GM15510 (cell line): ENCODE results near the gene TMEM203.

Experiments
- POLR2A ChIP-seq: IDR thresholded peaks from 3 replicates; pipeline ENCODE4 v1.6.1; 2011; ENCODE audit warnings: borderline replicate concordance; ENCODE audit not compliant: insufficient read length; ENCODE audit errors: extremely low read depth

Gene TMEM203

DNA sequence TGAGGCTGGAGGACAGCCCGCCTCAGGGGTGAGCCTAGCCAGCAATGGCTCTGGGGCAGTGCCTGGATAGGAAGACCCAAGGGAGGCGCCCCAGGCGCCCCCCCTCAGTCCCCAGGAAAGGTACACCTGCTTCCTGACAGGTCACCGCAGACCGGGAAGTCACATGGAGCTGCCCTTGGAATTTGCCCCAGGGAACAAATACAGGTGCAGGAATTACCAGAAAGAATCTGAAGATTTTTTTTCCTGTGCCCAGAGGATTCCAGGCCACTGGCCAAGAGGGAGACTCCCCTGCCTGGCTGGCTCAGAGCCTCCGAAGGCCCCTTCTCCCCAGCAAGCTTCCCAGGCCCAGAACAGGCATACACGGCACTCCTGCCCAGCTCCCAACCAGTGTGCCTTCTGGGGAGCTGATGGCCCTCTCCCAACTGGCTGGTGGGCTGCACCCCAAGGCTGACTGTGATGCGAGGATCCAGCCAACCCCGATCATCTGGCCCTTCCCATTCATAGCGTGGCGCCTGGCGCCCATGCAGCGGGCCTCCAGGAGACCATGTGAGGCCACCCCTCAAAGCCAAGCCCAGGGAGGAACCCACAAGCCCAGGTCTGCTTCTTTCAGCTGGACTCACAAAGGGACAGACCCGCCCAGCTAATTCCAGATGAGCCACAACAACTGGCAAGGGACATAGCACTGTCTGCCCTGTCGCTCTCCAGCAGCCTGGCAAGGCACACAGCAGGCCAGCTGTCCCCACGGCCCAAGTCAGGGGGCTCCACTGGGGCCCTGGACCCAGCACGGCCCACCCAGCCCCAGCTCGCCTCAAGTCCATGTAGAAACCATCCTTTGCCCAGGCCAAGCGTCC, 7.2 kb downstream of the TMEM203 start:
- no peak for TF ChIP-seq POLR2A

DNA sequence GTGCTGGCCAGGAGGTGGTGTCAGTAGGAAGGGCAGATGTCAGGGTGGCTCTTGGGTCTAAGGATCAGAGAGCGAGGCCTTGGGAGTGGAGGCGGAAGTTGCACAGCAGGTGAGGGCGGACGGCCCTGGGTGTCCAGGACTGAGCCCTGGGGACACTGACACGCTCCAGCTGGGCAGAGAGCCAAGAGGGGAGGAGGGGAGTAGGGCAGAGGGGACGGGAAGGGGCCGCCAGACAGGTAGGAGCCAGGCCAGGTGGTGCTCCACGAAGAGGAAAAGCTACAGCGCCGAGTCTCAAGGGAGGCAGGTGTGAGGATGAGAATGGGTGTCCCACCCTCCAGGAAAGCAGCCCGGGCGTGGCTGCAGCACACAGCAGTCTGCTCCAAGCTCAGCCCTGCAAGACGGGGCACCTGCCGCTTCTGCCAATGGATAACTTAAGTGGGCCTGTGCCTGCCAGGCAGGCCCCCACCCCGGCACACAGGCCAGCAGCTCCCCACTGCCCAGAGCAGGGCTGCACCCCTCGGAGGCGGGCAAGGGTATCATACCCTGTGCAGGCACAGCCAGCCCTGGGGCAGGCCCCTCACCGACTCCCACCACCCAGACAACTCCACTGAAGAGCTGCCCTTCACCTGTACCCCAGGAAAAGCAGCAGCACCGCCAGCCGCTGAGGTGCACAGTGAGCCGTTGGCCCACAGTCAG, 9.8 kb downstream of the TMEM203 start:
- TF ChIP-seq POLR2A, result no peak

DNA sequence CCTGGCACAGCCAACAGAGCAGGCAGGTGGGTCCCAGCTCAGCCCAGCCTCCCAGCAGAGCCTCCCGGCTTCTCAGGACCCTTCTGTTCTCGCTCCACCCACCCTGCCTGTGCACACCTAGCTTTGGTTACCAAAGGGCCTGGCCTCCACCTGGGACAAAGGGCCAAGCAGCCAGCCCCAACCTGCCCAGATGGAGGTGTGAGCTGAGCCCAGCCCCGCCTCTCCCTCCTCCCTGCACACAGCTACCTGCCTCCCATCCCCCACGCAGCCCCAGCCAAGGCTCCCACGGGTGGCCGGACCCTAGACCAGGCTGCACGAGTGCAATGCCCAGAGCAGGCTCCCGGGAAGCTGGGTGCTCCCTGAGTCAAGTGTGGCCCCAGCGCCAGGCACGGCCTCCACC, 10.5 kb downstream of the TMEM203 start:
- no peak for TF ChIP-seq POLR2A

DNA sequence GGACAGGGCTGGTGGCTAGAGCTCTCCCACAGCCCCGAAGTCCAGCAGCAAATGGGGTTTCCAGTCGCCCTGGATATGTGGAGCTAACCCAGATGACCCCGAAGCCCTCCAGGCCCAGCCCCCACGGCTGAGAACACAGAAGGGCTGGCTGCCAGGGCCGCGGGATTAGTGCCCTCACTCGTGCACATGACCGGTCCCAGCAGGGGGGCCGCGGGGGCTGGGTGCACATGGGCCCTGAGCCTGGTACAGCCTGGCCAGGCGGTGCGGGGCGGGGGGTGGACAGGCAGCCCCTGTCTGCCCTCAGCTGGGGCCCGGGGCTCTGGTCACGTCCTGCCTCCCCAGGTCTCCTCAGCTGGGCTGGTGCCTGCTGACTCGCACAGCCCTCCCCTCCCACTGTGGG, 11.1 kb downstream of the TMEM203 start:
- no peak for TF ChIP-seq POLR2A

DNA sequence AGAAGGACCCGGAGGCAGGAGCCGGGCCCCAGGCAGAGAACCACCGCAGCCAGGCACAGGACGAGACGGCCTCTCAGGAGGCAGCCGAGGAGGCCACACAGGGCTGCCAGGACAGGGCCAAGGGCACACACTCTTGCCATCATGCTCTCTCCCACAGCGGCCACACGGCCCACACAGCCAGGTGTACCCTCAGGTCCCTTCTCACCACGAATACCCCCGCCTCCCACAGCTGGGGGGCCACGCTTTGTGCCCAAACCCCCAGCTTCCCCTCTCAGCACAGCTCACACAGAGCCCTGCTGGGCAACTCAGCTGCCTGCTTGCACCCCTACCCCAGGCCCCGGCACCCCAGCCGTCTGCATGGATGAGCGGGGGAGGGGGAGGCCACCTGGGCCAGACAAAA, 11.7 kb downstream of the TMEM203 start:
- TF ChIP-seq POLR2A, result no peak

DNA sequence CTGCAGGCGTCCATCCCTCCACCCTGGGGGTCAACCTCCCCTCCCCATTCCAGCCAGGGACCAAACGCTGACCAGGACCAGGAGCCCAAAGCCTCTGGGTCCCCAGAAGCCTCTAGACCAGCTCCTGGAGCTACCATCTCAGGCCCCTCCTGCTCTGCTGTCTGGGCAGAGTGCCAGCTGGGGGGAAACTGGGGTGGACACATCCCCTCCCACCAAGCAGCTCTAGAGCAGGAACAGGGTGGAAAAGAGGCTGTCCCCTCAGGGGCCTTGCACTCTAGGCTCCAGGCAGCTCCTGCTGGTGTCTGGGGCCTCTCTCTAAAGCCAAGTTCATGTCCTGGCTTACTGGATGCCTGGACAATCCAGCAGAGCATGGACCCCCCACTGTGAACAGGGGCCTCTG, 12.6 kb downstream of the TMEM203 start:
- TF ChIP-seq POLR2A, result no peak

DNA sequence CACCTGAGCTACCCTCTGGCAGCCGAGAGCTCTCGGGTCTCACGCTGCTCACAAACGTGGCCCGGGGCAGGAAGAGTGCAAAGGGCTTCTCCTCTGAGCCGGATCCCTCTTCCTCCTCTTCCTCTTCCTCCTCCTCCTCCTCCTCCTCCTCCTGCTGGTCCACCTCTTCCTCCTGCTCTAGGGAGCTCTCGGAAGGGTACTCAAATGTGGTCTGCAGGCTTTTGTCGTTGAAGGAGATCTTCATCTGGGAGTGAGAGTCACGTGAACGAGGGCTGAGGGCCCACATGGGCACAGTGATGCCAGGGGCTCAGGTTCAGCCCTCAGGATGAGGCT, 13.0 kb downstream of the TMEM203 start:
- TF ChIP-seq POLR2A, result no peak

DNA sequence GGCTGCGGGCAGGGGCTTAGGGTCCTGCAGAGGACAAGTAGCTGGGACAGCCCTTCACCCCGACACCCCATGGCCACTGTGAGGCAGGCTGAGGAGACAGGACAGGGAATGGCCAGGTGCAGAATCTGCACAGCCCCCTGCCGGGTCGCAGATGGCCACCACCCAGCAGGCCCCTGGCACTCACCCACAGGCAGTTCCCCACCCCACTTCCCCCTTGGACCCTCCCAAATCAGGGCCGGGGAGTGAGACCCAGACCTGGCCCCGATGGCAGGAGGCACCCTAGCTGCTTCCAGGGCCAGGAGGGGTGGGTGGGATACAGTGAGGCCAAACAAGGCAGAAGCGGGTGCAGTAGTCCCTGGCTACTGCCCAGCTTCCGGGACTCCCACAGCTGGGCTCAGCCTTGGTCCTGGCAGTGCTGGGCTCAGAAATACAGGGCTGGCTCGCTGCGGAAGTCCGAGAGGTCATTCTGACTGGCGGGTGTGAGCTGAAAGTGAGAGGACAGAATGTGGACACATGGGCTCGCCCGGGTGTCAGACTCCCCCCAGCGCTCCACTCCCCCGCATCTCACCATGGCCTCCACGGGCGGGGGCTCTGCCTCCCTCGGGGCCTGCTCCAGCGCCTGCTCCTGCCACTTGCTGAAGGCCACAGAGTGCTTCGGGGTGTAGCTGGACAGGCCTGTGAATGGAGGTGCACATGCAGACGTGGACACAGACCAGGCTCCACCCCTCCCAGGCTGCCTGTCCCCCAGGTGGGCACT, 13.6 kb downstream of the TMEM203 start:
- no peak for TF ChIP-seq POLR2A

DNA sequence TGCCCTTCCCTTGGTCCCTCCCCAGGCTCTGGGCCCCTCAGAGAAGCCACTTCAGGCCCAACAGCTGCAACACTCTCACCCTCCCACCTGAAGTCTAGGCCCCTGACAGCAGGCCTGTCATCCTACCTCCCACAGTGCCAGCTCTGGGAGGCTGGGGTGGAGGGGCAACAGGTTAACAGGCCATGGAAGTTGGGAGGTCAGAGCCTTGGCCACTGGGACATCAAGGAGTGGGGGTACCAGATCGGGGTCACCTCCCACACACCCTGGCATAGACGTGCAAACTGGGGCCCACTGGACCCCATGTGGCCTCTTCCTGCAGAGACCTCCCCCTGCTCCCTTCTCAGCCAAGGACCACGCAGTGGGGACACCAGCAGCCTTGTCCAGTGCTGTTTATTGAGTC, 14.2 kb downstream of the TMEM203 start:
- no peak for TF ChIP-seq POLR2A

DNA sequence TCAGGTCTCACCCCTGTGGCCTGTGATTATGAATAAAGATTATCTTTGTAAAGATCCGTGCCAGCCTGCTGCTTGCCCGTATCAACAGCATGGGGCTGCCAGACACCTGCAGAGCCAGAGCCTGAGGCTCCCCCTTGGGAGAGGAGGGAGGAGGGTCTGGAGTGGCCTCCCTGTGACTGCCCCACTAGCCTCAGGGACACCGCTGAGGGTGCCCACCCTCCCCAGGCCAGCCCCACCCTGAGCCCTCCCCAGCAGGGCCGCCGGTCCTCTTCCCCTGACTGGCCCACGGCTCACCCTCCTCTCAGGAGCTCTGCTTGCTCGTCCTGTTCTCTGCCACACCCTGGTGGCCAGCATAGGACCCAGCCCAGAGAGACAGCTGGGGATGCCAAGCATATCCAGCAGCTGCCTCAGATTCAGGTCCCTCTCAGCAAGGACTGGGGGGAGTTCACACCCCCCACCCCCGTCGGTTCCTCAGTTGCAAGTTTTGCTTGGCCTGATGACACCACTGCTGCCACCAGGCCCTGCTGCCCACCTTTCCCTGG, 15.1 kb downstream of the TMEM203 start:
- TF ChIP-seq POLR2A, result no peak

DNA sequence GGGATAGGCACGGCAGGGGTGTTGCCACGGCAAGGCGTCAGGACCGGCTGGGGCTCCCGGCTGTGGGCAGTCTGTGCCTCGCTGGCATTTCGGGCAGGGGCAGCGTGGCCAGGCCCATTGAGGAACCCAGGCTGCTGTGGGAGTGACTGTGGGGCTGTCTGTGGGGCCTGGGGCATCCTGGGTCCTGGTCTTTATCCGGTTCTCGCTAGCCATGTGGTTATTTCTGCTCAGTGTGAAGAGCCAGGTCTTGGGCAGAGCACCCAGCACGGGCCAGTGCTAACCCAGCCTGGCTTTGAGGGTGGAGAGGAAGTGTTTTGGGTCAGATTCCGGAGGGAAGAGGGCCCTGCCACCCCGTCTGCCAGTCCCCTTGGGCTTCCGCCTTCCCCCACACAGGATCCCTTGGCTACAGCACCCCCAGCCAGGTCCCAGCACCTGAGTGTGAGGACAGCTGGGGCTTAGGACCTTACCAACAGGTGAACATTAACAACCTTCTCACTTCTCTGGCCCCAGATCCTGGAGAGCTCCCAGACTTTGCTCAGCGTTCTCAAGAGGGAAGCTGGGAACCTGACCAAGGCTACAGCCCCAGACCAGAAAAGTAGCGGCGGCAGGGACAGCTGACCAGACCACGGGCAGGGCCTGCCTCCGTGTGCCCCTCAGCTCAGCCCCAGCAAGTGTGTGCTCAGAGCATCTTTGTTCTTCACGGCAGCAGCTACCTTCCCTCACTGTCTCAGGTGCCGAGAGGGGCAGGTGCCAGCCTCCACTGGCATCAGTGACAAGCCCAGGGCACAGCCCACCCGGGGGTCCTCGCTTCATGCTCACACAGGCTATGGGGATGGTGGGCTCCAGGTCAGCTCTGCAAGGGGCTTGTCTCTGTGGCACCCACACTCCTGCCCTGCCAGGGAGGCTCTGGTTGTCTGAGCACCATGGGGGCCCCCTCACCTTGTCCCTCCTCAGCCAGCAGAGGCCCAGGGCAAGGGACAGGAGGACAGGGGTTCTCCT, 15.9 kb downstream of the TMEM203 start:
- no peak for TF ChIP-seq POLR2A

DNA sequence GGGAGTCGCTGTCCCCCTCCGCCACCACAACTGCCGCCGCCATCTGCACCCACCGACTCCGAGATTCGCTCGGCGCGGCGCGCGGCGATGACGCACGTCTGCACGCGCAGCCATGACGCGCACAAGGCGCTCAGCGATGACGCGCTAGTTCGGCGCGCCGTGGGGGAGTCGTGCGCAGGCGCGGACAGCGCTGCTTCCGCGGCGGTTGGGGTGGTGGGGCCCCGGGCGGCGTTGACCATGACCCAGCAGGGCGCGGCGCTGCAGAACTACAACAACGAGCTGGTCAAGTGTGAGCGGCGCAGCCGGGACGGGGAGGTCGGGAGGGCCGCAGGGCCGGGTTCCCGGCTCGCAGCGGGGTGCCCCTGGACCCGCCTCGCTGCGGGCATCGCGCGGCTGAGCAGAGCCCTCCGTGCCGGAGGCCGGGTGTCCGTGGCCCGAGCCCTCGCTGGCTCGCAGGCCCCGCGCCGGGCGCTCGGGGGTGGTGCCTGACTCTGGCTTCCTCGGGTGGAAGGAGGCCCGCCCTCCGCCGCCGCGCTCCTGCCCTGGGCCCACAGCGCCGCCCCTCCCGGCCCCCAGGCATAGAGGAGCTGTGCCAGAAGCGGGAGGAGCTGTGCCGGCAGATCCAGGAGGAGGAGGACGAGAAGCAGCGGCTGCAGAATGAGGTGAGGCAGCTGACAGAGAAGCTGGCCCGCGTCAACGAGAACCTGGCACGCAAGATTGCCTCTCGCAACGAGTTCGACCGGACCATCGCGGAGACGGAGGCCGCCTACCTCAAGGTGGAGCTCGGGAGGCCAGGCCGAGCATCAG, 16.8 kb downstream of the TMEM203 start, which contains the start of the genes ANAPC2 and SSNA1:
TSS of gene ANAPC2 (minus strand) at position 71 of the 807 bp plus-strand sequence. CDS start at position 43, 28 bp downstream.
TSS of gene SSNA1 (plus strand) at position 187 of the 807 bp plus-strand sequence. CDS start at position 238, 51 bp downstream.
- TF ChIP-seq POLR2A, result peak; percentile 96

DNA sequence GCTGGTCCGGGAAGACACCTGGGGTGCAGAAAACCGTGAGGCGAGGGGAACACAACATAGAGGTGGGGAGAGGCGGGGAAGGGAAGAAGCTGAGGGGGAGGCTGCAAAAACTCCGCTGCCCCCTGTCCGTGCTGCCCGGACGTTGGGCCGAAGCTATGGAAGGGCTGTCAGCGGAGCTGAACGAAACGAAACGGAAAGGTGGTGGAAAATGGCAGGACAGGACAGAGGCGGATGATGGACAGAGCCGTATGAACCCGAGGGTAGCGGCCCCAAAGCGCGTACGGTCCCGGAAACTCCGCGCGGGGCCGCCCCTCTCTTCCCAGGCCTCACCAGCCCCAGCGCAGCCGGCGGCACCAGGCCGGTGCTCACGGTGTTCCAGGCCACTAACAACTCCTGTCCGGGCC, 17.4 kb downstream of the TMEM203 start:
- no peak for TF ChIP-seq POLR2A

DNA sequence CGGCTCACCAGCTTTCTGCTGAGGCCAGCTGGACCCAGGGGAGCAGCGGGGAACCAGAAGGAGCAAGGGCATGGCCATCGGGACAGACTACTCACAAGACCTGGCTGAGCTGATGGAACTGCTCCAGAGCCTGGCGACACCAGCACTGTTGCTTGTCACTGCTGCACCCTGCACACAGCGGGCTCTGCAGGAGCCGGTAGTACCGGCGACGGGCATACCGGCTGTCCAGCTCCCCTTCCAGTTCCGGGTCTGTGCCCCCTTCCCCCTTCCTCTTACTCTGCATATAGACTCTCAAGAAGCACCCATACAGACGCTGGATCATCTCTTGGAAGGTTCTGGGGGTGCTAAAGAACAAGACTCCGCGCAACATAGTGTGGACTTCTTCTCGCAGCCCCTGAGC, 18.1 kb downstream of the TMEM203 start:
- no peak for TF ChIP-seq POLR2A

DNA sequence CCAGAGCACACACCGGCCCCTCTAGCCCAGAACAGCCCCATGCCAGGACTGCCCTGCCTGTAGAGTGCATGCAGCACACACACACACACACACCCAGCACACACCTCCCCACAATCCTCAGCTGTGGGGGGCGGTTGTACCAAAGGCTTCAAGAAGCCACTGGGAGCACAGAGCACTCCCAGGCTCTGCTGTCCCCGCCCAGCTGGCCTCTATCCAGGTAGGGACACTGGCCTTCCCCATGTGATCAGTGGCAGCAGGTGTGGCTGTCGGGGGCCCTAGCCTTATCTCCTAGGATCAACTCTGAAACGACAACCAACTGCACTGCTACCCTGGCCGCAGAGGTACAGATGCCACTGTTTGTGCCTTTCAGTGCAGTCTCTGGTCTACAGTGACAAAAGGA, 19.1 kb downstream of the TMEM203 start:
- TF ChIP-seq POLR2A, result no peak
